HG03159 (cell line): ENCODE results near the gene GATD1.

Experiments used
- ATAC-seq: cut with Tn5 transposase; IDR thresholded peaks from one replicate; pipeline ENCODE4 v1.9.1; 2021; ENCODE audit warnings: mild to moderate bottlenecking, moderate library complexity; ENCODE audit not compliant: unreplicated experiment

GATD1 gene

DNA sequence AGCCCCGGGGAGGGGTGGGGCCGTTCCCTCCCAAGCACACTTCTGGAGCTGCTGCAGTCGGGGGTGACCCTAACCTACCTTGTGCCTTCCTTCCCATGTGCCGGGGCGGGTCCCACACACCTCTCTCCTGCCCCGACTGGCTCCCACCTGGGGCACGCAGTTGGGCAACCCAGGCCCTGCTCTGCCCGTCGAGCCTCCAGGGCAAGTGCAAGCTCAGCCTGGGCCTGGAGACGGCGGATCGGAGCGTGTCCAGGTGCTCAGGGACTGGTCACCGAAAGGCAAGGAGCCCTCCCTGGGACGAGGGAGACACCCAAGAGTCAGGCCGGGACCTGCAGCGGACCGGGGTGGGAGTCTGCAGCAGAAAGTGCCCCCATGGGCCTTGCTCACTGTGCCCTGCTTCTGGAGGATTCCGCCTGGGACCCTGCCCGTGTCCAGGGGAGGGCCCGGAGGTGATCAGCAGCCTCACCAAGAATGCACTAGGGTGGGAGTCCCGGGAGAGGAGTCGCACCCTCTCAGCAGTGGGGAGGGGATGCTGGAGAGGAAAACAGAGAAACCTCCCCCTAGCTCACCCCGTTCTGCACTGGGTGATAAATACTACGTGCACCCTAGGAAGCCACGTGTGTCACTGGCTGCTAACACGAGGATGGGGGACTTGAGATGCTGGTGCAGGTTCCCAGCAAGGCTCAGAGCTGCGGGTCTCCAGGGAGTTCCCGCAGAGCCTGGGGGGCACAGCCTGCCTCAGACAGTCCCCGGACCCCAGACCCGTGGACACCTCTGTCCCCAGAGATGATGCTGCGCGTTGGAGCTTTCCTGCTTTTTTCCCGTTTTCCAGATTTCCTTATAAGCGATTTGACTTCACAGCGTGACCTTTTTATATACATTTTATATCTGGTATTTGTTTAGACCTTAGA lies 5.2 kb upstream of the GATD1 start:
- ATAC-seq, result no peak

GRCh38 chr11:779955-780532 lies 2.8 kb upstream of the GATD1 start:
- ATAC-seq, result no peak

GRCh38 chr11:778976-779954 lies 2.0 kb upstream of the GATD1 start:
- no peak for ATAC-seq

DNA sequence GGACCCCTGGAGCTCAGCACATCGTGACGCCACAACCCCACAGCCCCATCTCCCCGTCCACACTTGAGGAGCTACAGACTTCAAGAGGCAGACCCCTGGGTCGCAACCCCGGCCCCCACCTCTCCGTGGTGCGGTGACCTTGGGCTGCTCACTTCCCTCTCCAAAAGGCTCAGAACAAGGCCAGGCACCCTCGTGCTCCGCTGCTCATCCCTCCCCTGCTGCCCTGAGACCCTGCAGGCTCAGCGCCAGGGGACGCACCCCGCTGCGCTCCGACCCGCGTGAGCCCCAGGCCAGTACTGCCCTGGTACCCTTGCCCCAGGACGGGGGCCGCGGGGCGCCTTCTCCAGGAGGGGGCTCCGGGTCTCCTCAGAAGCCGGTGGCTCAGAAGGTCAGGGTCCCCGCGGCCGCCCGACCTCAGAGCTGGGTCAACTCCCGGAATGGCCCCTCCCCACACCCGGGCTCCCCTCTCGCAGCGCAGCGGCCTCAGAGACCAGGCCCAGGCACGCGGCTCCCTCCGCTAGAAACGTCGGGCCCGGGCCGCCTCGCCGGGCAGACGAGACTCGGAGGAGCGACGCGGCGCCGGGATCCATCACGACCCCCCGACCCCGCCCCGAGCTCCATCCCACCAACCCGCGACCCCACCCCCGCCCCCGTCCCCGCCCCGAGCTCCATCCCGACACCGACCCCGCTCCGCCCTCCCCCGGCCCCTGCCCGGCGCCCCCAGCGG lies 563 bp downstream of the GATD1 start:
- ATAC-seq, result peak; percentile 29

- no peak for ATAC-seq
Observed at GRCh38 chr11:776263-776560, 1.1 kb downstream of the GATD1 start.

DNA sequence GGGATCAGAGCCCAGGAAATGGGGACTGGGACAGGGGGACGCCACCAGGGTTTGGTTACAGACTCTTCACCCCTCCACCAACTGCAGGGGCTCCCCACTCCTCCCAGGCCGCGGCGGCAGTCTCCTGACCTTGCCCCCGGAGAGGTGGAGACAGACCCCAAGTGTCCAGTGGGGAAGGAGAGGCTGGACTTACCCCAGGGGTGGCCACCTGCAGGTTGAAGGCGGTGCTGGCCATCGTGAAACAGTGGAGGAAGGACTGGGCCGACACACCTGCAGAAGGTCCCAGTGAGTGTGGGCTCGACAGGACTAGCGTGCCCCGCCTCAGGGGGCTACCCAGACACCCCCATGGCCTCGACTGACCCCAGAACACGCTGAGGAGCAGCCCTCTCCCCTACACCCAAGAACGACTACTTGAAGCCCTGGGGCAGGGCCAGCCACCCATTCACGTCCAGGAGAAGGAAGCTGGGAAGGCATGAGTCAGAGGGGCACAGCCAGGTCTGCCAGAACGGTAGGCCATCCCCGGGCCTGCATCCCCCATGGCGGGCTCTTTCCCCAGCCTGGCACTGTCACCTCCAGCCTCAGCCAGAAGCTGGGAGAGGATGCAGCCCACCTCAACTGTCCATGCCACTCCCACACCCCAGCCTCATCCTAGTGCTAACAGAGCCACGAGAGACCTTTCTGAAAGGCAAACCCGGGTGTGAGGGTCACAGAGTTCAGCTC lies 2.3 kb downstream of the GATD1 start:
- ATAC-seq, result no peak

GRCh38 chr11:773830-774229 lies 3.5 kb downstream of the GATD1 start:
- ATAC-seq, result no peak

GRCh38 chr11:773425-773824 lies 3.9 kb downstream of the GATD1 start:
- ATAC-seq, result no peak

DNA sequence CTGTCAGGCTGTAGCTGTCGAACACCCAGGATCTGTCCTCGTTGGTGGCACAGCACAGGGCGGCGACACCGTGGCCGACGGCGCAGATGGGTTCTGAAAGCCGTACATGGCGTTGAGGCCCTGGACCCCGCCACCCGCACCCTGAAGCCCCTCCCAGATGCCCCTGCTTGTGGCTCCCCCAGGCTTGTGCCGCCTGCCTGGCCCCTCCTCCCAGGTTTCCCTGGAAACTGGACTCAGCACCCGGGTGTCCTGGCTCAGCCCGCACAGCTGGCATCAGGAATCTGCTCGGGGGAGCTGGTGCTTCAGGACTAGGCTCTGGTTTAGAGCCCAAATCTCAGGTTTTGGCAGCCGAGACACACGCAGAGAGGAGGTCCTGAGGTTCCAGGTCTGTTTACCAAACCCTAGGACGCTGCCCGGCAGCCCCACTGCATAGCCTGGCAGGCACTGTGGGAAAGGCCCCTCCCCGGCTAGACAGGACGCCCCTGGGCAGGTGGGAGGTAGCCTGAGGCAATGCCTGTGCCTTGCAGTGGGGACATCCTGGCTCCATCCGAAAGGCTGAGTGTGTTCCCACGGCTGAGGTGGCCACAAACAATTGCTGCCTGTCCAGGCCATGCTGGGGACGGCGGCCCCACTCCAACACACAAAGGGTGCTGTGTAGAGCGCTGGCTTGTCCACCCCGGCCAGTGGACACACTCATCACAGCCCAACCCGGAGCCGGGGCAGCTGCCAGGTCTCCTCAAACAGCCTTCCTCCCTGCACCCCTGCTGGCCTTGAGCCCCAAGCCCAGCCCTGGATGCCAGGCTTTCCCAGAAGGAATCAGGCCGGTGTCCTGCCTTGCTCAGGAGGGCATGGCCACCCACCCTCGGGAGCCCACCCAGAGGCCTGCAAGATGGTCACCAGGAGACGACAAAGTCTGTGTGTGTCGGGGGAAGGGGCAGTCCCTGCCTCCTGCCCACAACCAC lies 4.6 kb downstream of the GATD1 start:
- ATAC-seq, result no peak

- no peak for ATAC-seq
Observed at GRCh38 chr11:771617-772204, 5.6 kb downstream of the GATD1 start.

GRCh38 chr11:770642-771616 lies 6.4 kb downstream of the GATD1 start:
- no peak for ATAC-seq

GRCh38 chr11:769887-770641 lies 7.2 kb downstream of the GATD1 start:
- no peak for ATAC-seq

GRCh38 chr11:767238-767637 lies 10.0 kb downstream of the GATD1 start:
- no peak for ATAC-seq

DNA sequence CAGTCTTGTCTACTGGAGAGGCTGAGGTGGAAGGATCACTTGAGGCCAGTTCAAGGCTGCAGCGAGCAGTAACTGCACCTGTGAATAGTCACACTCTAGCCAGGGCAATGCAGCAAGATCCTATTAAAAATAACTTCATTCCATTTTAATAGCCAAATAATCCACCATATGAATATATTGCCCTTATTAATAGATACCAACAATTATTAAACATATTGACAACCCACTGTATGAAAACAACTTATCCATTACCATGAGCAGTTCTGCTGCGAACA lies 10.4 kb downstream of the GATD1 start:
- no peak for ATAC-seq

DNA sequence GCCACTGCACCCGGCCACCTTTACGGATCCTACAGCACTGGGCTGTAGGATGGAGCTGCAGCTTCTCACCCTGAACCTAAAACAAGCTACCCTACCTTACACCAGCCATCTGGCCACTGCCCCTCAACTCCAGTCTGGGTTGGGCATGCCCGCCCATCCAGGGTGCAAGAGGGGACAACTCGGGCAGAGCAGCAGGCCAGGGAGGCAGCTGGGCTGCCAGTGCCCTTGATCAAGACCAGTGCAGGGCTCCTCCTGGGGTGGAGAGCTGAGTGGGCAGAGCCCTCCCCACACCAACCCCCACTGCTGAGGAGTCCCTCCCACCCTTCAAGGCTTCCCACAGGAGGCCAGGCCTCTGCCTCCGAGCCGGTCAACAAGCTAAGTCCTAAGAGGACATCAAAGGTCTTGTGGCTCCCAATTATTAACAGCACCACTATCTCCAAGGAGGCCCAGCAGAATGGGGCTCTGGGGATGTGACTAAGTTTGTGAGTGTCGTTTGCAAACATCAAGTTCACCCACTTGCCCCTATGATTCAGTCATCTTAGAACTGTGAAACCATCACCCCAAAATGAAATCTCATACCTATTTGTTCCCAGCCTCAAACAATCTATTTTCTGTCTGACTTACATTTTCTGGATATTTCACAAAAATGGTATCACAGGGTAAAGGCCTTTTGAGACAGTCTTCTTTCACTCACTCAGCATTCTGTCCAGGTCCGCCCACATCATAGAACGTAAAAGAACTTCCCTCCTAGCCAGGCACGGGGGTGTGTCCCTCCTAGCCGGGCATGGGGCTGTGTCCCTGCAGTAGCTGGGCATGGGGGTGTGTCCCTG lies 11.0 kb downstream of the GATD1 start:
- ATAC-seq, result no peak

DNA sequence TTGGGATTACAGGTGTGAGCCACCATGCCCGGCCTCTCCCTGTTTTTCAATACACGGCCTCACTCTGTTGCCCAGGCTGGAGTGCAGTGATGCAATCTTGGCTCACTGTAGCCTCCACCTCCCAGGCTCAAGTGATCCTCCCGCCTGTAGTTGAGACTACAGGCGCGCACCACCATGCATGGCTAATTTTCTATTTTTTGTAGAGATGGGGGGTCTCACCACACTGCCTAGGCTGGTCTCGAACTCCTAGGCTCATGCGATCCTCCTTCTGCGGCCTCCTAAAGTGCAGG lies 11.5 kb downstream of the GATD1 start:
- ATAC-seq, result no peak
